Measurements from ENCODE around the gene YRDC.
"Not testable (repeated sequence)": the region's sequence is repeated elsewhere in the genome, so short reads cannot be mapped to it uniquely, and the experiment has no call there.

Gene YRDC

DNA sequence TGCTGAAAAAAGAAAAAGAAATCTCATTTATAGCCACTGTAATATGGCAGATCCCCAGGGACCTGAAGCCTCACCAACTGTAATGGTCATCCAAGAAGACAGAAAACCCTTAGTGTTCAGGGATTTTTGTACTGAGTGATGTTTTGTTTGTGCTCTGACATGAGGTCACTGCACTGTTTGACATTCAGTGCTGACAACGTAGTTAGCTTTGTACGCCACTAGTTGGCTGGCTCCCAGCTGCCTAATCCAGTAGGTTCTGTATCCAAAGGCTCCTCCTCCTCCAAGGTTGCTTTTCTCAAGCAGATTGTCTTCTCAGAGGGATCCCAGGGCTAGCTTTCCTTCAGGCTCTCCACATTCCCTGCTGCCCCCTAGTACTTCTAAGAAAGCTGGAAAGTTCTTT lies 9.5 kb upstream of the YRDC start:
- no peak for DNase-seq

DNA sequence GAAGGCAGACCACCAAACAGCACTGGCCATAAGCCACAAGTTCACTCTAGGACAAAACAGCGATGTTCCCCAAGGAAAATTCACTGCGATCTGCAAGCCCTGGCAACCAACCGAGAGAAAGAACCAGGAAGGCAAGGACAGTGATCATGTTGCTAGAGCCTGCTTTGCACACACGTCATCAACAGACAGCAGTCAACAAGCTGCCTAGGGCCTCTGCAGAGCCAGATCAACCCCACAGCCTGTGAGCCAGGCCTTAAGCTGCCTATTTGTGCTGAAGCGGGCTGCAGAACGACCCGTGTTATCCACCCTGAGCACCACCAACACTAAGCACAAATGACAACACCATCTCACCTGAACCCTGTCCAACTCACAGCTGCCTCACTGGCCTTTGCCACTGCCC lies 6.2 kb upstream of the YRDC start:
- DNase-seq: no peak

DNA sequence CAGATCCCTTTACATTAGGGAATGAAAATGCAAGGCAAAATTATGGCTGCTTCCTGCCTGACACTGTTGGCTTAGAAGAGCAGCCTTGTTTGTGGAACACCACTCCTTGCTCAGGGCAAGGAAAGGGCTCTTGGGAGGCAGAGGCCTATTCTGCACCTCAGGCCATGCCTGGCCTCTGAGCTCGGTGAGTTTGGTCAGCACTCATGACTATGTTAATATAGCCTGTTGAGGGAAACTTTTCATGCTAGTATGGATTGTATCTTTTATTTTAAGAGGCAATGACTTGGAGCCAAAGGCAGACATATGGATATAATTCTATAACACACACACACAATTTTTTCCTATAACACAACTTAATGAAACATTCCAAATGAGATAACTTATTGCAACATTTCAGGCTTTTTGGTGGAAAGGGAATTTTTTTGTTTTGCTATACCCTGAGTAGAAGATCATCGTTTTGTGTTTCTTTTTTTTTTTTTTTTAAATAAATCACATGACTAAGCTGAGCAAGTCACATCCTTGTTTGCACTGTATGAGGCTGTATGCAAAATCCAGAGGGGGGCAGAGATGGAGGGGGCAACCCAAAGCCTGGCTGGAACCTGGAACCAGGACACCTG lies 5.6 kb upstream of the YRDC start:
- DNase-seq: no peak

- peak; percentile 86 for DNase-seq
These were observed 3.1 kb upstream of the YRDC start for GRCh38 chr1:37811027-37811655.

- DNase-seq: no peak
These were observed 1.9 kb upstream of the YRDC start for GRCh38 chr1:37809942-37810341.

DNA sequence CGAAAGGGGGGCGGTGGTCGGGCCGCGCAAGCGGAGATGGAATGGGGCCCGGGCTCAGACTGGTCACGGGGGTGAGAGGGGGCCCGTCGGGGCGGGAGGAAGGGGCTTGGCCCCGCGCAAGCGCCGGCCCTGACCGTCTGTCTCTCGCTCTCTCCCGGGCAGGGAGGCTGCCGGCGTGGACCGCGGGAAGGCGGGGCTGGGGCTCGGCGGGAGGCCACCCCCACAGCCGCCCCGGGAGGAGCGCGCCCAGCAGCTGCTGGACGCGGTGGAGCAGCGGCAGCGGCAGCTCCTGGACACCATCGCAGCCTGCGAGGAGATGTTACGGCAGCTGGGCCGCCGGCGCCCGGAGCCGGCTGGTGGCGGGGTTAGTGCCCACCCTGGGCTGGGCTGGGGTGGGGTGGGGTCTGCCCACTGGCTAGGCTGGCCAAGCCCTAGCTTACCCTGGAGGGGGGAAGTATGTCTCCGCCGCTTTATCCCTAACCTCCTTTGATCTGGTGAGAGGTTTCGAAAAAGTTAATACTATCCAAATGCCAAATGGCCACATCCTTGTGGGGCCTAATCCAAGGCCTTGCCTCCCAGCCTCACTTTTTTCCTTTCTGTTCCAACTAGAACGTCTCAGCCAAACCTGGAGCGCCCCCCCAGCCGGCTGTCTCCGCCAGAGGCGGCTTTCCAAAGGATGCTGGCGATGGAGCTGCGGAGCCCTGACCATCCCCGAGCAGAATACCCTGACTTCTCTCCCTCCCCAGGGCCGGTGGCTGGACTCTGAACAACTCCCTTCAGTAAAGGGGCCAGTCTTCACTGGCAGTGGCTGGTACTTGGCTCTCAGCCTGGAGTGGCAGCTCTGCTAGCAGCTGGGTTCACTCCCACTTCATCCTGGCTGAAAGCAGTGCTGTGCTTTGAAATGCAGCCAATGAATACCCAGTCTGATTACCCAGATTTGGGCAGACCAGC lies 636 bp upstream of the YRDC start:
- no peak for DNase-seq

- DNase-seq: no peak
These were observed 821 bp downstream of the YRDC start for GRCh38 chr1:37807220-37807554.

GRCh38 chr1:37802439-37802838 lies 5.6 kb downstream of the YRDC start:
- DNase-seq: no peak

GRCh38 chr1:37797750-37798345 lies 10.2 kb downstream of the YRDC start:
- DNase-seq: no peak

DNA sequence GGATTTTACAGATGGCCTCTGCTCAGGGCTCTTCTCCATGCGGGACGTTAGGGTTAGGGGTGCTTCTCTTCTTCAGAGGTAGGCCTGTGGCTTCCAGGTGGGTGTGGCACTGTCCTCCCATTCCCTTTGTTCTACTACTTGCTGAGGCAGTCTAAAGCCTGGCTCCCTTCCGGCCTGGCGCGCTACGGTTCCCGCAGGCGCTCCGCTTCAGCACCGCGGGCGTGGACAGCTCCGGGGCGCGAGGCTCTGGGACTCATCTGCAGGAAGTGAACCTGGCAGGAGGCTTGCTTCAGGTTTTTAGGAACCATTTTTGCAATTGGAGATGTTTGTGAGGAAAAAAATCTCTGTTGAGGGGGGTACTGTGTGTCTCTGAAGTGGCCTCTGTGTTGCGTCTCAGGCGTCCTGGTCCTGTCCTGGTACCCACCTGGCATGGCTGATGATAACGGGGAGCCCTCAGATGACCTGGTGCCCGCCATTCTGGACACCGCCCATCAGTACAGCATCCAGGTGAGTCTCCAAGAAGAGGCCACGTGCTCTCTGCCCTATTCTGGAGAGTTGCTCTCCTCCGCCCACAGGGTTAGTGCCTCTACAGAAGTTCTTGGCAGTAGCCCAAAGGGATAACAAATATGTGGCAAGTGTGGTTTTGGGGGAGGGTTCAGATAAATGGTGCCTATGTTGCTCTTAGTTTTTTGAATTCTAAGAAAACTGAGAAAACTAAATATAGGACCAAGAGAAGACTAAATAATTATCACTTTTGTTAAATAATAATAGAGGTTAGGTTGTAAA lies 12.5 kb downstream of the YRDC start:
- peak; percentile 76 for DNase-seq

DNA sequence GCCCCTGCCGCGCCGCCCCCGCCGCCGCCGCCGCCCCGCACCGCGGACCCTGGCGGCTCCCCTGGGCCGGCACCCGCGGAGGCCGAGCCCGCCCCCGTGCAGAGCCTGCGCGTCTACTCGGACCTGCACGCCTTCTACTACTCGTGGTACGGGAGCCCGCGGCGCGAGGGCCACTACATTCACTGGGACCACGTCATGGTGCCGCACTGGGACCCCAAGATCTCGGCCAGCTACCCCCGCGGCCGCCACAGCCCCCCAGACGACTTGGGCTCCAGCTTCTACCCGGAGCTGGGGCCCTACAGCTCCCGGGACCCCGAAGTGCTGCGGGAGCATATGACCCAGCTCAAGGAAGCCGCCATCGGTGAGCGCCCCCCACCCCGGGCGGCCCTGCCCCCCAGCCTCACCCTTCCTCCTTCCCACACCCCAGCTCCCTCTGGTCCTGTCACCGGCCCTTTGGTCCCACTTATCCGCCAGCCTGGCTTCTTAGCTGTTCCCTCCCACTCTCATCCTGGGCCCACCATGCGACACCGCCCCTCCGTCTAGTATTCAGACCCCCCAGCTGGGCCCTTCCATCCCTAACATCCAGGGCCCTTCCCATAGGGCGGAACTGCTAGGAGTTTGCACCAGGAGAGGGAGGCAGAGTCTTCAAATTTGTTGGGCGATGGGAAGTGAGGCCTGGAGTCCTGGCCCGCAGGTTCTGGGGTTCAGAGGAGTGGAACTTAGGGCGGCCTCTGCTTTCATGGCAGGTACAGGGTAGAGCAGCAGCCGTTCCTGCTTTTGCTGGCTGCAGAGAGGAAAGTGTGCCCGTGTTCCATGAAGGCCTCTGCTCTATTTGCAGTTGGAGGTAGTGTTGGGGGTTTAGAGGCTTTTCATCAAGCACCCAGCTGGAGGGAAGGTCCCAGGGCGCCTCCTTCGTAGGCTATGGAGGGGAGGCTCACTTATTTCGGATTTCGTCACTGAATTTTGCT lies 13.4 kb downstream of the YRDC start:
- no peak for DNase-seq

- peak; percentile 72 for DNase-seq
These were observed 14.1 kb downstream of the YRDC start, which contains the start of gene MANEAL for GRCh38 chr1:37793773-37794371. Gene MANEAL, plus strand, starts transcription at chr1:37793847. Its CDS starts 336 bp downstream, at chr1:37794183.

GRCh38 chr1:37792943-37793686 lies 14.9 kb downstream of the YRDC start:
- no peak for DNase-seq

DNA sequence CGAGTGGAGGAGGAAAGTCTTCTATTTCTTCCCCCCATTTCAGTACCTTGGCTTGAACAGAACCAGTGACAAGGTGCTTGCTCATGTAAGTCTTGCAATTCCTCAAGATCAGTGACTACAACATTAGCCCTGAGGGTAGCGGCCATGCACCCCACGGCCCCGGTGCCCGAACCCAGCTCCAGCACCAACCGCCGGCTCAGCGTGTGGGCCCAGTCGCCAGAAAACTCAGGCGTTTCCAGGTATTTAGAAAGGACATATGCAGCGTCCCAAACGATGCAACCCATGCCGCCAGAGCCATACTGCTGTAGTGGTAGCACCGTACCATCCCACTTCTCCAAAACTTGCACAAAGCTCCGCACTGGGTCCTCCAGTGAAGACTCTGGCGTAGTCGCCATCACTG lies 25.5 kb downstream of the YRDC start:
- no peak for DNase-seq

- DNase-seq: no peak
These were observed 29.4 kb downstream of the YRDC start for GRCh38 chr1:37778654-37779053.

- DNase-seq: no peak
These were observed 31.0 kb downstream of the YRDC start for GRCh38 chr1:37776946-37777516.

DNA sequence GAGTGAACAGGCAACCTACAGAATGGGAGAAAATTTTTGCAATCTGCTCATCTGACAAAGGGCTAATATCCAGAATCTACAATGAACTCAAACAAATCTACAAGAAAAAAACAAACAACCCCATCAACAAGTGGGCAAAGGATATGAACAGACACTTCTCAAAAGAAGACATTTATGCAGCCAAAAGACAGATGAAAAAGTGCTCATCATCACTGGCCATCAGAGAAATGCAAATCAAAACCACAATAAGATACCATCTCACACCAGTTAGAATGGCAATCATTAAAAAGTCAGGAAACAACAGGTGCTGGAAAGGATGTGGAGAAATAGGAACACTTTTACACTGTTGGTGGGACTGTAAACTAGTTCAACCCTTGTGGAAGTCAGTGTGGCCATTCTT lies 36.6 kb downstream of the YRDC start:
- DNase-seq: not testable (repeated sequence)

GRCh38 chr1:37767488-37767887 lies 40.5 kb downstream of the YRDC start:
- DNase-seq: no peak

- no peak for DNase-seq
These were observed 41.9 kb downstream of the YRDC start for GRCh38 chr1:37765916-37766664.

Measured in activated effector memory CD4-positive, alpha-beta T cell treated with anti-CD3 and anti-CD28 coated beads, Interleukin-2, amount 50 U/mL, for 16 hours (primary cell).